Measurements from ENCODE around the gene PPP1R37. TPM values are rescaled to one million over a fixed set of nuclear protein-coding genes. Genes with fewer than 3 reads are reported as not detected.

Gene PPP1R37
- total and polyA plus RNA-seq, 2 experiments from 2014 or later, result 14.0 to 30.8 TPM

- H3K4me3 ChIP-seq, result no peak overlapping the region
- H3K9me2 ChIP-seq (replicated peaks; ENCODE audit: insufficient read depth), result no peaks in the 10 kb centered on the region
- no peaks in the 10 kb centered on the region for H3K79me2 ChIP-seq
- 79% methylated on average over 1 of the region's 1 CpG for WGBS (ENCODE audit: low lambda C conversion rate, missing lambda C conversion rate)
- no peaks in the 10 kb centered on the region for H3K9me3 ChIP-seq (ENCODE audit: low read depth)
- TF ChIP-seq EZH2 (IDR thresholded peaks at IDR 0.05; ENCODE audit: borderline replicate concordance), result no peak
- no peak for TF ChIP-seq EZH2phosphoT487 (IDR thresholded peaks at IDR 0.05; ENCODE audit: low read depth, severe bottlenecking, unreplicated experiment)
- no peak for TF ChIP-seq CTCF (IDR thresholded peaks at IDR 0.05; ENCODE audit: poor library complexity)
- no peak overlapping the region for H3K4me2 ChIP-seq
- no peak for DNase-seq (ENCODE audit: low spot score)
- H3K4me1 ChIP-seq (ENCODE audit: insufficient read depth), result no peaks in the 10 kb centered on the region
- H4K20me1 ChIP-seq (ENCODE audit: insufficient read depth, poor library complexity, severe bottlenecking), result no peaks in the 10 kb centered on the region
- no peaks in the 10 kb centered on the region for H3K36me3 ChIP-seq (replicated peaks; ENCODE audit: insufficient read depth, low read depth)
- no peak overlapping the region for H3K27ac ChIP-seq
- no peak overlapping the region for H2AFZ ChIP-seq
- no peaks in the 10 kb centered on the region for H3K27me3 ChIP-seq
Observed at GRCh38 chr19:45189971-45190370, 97.0 kb downstream of the PPP1R37 start.

DNA sequence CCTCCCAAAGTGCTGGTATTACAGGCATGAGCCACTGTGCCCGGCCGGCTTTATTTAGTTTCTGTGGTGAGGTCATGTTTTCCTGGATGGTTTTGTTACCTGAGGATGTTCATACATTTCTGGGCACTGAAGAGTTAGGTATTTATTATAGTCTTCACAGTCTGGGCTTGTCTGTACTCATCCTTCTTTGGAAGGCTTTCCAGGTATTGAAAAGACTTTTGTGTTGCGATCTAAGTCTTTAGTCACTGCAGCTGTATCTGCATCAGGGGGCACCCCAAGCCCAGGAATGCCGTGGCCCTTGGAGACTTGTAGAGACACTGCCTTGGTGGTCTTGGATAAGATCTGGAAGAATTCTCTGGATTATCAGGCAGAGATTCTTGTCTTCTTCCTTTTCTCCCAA is 98.4 kb downstream of the PPP1R37 start:
- Histone ChIP-seq H3K9me3 (ENCODE audit: low read depth) (no peaks in the 10 kb centered on the region), H3K4me1 (ENCODE audit: insufficient read depth) (no peaks in the 10 kb centered on the region), H3K9me2 (replicated peaks; ENCODE audit: insufficient read depth) (no peaks in the 10 kb centered on the region), H2AFZ (no peak overlapping the region), H3K4me2 (no peak overlapping the region), H3K79me2 (no peaks in the 10 kb centered on the region), H3K4me3 (no peak overlapping the region), H3K36me3 (replicated peaks; ENCODE audit: insufficient read depth, low read depth) (no peaks in the 10 kb centered on the region), H3K27ac (no peak overlapping the region), H4K20me1 (ENCODE audit: insufficient read depth, poor library complexity, severe bottlenecking) (no peaks in the 10 kb centered on the region), H3K27me3 (no peaks in the 10 kb centered on the region)
- WGBS (ENCODE audit: low lambda C conversion rate, missing lambda C conversion rate), result 88% methylated on average over 4 of the region's 4 CpGs
- no peak for DNase-seq (ENCODE audit: low spot score)
- TF ChIP-seq EZH2 (IDR thresholded peaks at IDR 0.05; ENCODE audit: borderline replicate concordance), result no peak
- no peak for TF ChIP-seq CTCF (IDR thresholded peaks at IDR 0.05; ENCODE audit: poor library complexity)
- no peak for TF ChIP-seq EZH2phosphoT487 (IDR thresholded peaks at IDR 0.05; ENCODE audit: low read depth, severe bottlenecking, unreplicated experiment)

DNA sequence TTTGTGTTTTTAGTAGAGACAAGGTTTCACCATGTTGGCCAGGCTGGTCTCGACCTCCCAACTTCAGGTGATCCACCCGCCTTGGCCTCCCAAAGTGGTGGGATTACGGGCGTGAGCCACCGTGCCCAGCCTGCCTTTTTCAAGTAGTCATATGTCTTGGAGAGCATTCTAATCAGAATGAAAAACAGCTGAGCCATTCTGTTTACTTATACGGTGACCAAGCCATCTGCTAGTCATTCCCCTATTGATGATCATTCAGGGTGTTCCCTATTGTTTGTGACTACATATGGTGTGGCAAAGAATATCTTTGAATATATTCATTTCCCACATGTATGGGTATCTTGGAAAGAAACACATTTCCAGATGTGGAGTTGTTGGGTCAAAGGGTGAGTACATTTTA is 102.8 kb downstream of the PPP1R37 start:
- Histone ChIP-seq H3K4me2 (no peak overlapping the region), H3K27ac (no peak overlapping the region), H2AFZ (no peak overlapping the region), H4K20me1 (ENCODE audit: insufficient read depth, poor library complexity, severe bottlenecking) (no peaks in the 10 kb centered on the region), H3K27me3 (no peaks in the 10 kb centered on the region), H3K36me3 (replicated peaks; ENCODE audit: insufficient read depth, low read depth) (no peaks in the 10 kb centered on the region), H3K79me2 (no peaks in the 10 kb centered on the region), H3K9me3 (ENCODE audit: low read depth) (no peaks in the 10 kb centered on the region), H3K4me3 (no peak overlapping the region), H3K4me1 (ENCODE audit: insufficient read depth) (no peaks in the 10 kb centered on the region), H3K9me2 (replicated peaks; ENCODE audit: insufficient read depth) (no peaks in the 10 kb centered on the region)
- DNase-seq (ENCODE audit: low spot score), result no peak
- 70% methylated on average over 6 of the region's 6 CpGs for WGBS (ENCODE audit: low lambda C conversion rate, missing lambda C conversion rate)
- no peak for TF ChIP-seq CTCF (IDR thresholded peaks at IDR 0.05; ENCODE audit: poor library complexity)

Small RNAs within 50 kb of the gene (small RNA-seq; reads per million reads assigned to genes)
- gene RNU6-611P, result not detected

Other genes starting within 250 kb of the PPP1R37 start
- gene NECTIN2, start 246.9 kb upstream of the PPP1R37 start, total RNA-seq, result 174 and 193 TPM in 2 replicates
- gene NECTIN2, start 246.9 kb upstream of the PPP1R37 start, polyA plus RNA-seq, result 300 and 307 TPM in 2 replicates
- 60.9 and 67.9 TPM in 2 replicates for gene TOMM40, start 201.9 kb upstream of the PPP1R37 start, total RNA-seq
- 83.1 and 83.7 TPM in 2 replicates for gene TOMM40, start 201.9 kb upstream of the PPP1R37 start, polyA plus RNA-seq
- 3,920 and 3,946 TPM in 2 replicates for gene APOE, start 187.4 kb upstream of the PPP1R37 start, total RNA-seq
- gene APOE, start 187.4 kb upstream of the PPP1R37 start, polyA plus RNA-seq, result 3,558 and 4,019 TPM in 2 replicates
- gene APOC1, start 178.6 kb upstream of the PPP1R37 start, total RNA-seq, result 330 and 390 TPM in 2 replicates
- 395 and 606 TPM in 2 replicates for gene APOC1, start 178.6 kb upstream of the PPP1R37 start, polyA plus RNA-seq
- gene APOC4, start 150.9 kb upstream of the PPP1R37 start, total RNA-seq, result not detected in 2 replicates
- 1.1 TPM in 1 of 2 replicates, not detected in the other for gene APOC4, start 150.9 kb upstream of the PPP1R37 start, polyA plus RNA-seq
- gene APOC2, start 147.1 kb upstream of the PPP1R37 start, total RNA-seq, result 435 and 454 TPM in 2 replicates
- 603 and 827 TPM in 2 replicates for gene APOC2, start 147.1 kb upstream of the PPP1R37 start, polyA plus RNA-seq
- 41.0 and 49.1 TPM in 2 replicates for gene CLPTM1, start 137.8 kb upstream of the PPP1R37 start, total RNA-seq
- 89.7 and 93.1 TPM in 2 replicates for gene CLPTM1, start 137.8 kb upstream of the PPP1R37 start, polyA plus RNA-seq
- gene RELB, start 91.7 kb upstream of the PPP1R37 start, total RNA-seq, result 6.3 and 8.5 TPM in 2 replicates
- gene RELB, start 91.7 kb upstream of the PPP1R37 start, polyA plus RNA-seq, result 9.1 and 13.9 TPM in 2 replicates
- 32.3 and 56.2 TPM in 2 replicates for gene CLASRP, start 54.1 kb upstream of the PPP1R37 start, total RNA-seq
- gene CLASRP, start 54.1 kb upstream of the PPP1R37 start, polyA plus RNA-seq, result 45.8 and 74.5 TPM in 2 replicates
- gene ZNF296, start 16.7 kb upstream of the PPP1R37 start, total RNA-seq, result 0.52 TPM in 1 of 2 replicates, not detected in the other
- gene ZNF296, start 16.7 kb upstream of the PPP1R37 start, polyA plus RNA-seq, result 1.2 TPM in 1 of 2 replicates, not detected in the other
- 48.8 and 50.7 TPM in 2 replicates for gene GEMIN7, start 13.9 kb upstream of the PPP1R37 start, total RNA-seq
- gene GEMIN7, start 13.9 kb upstream of the PPP1R37 start, polyA plus RNA-seq, result 55.3 and 69.0 TPM in 2 replicates
- gene NKPD1, start 67.8 kb downstream of the PPP1R37 start, total RNA-seq, result 0.08 and 0.27 TPM in 2 replicates
- gene NKPD1, start 67.8 kb downstream of the PPP1R37 start, polyA plus RNA-seq, result 0.50 and 0.60 TPM in 2 replicates
- gene TRAPPC6A, start 85.1 kb downstream of the PPP1R37 start, total RNA-seq, result 24.6 and 25.7 TPM in 2 replicates
- 60.1 and 75.8 TPM in 2 replicates for gene TRAPPC6A, start 85.1 kb downstream of the PPP1R37 start, polyA plus RNA-seq
- 8.4 and 12.5 TPM in 2 replicates for gene BLOC1S3, start 85.6 kb downstream of the PPP1R37 start, total RNA-seq
- gene BLOC1S3, start 85.6 kb downstream of the PPP1R37 start, polyA plus RNA-seq, result 15.6 and 17.1 TPM in 2 replicates
- 0.08 and 1.3 TPM in 2 replicates for gene EXOC3L2, start 152.2 kb downstream of the PPP1R37 start, total RNA-seq
- 0.13 TPM in 1 of 2 replicates, not detected in the other for gene EXOC3L2, start 152.2 kb downstream of the PPP1R37 start, polyA plus RNA-seq
- gene MARK4, start 158.1 kb downstream of the PPP1R37 start, total RNA-seq, result 9.5 and 23.0 TPM in 2 replicates
- 13.5 and 14.8 TPM in 2 replicates for gene MARK4, start 158.1 kb downstream of the PPP1R37 start, polyA plus RNA-seq
- 0.40 and 1.3 TPM in 2 replicates for gene CKM, start 229.7 kb downstream of the PPP1R37 start, total RNA-seq
- gene CKM, start 229.7 kb downstream of the PPP1R37 start, polyA plus RNA-seq, result 0.39 and 1.0 TPM in 2 replicates
- gene KLC3, start 247.6 kb downstream of the PPP1R37 start, total RNA-seq, result 3.3 and 5.5 TPM in 2 replicates
- gene KLC3, start 247.6 kb downstream of the PPP1R37 start, polyA plus RNA-seq, result 2.7 and 7.6 TPM in 2 replicates